Muscle of arm (tissue), 12 donors: ENCODE results near the gene PALD1. TPM values are rescaled to one million over a fixed set of nuclear protein-coding genes. Genes with fewer than 3 reads are reported as not detected.
"Not testable (repeated sequence)": the region's sequence is repeated elsewhere in the genome, so short reads cannot be mapped to it uniquely, and the experiment has no call there.

ENCODE experiments used
- DNase-seq: peaks from one replicate; pipeline ENCODE4 v3.0.0-alpha.2; 2013
- polyA plus RNA-seq, 12 donors: library from polyadenylated mRNA; unstranded; fragments of 120-200 nt; gene quantifications; one replicate each; pipeline ENCODE4 v1.2.1, GENCODE V29; 2013; ENCODE audit not compliant: insufficient read length in 12 of 12

The PALD1 gene
- polyA plus RNA-seq, 12 donors: 10.7 to 17.9 (median 13.8) TPM; not detected in 1

DNA sequence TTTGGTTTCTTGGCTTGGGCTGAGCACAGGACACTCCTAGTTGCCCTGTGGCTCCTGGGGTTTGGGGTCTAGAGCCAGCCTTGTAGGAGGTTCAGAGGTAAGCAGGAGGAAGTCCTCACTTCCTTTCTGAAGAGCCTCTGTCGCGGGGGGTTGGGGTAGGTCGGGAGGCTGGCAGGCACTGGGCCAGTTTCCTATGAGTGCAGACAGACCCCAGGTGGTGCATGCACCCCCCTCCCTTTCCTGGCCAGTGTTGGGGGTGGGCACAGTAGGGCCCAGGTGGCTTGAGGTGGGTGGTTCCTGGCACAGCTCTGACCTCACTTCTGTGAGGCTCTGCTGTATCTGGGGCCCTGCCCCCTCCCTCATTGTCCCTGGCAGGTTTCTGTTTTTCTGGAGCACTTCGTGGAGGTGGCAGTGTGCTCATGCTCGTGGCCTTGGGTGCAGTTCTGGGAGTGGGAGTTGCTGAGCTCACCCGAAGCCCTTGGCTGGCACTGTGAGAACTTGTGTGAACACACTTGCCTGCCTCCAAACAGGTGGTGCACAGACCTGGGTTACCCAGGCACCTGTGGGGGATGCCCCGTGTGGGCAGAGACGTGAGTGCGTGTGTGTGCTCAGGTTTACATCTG is 1.8 kb downstream of the PALD1 start:
- no peak for DNase-seq

GRCh38 chr10:70481105-70481504 is 2.5 kb downstream of the PALD1 start:
- DNase-seq: no peak

GRCh38 chr10:70481831-70482530 is 3.4 kb downstream of the PALD1 start:
- no peak for DNase-seq

DNA sequence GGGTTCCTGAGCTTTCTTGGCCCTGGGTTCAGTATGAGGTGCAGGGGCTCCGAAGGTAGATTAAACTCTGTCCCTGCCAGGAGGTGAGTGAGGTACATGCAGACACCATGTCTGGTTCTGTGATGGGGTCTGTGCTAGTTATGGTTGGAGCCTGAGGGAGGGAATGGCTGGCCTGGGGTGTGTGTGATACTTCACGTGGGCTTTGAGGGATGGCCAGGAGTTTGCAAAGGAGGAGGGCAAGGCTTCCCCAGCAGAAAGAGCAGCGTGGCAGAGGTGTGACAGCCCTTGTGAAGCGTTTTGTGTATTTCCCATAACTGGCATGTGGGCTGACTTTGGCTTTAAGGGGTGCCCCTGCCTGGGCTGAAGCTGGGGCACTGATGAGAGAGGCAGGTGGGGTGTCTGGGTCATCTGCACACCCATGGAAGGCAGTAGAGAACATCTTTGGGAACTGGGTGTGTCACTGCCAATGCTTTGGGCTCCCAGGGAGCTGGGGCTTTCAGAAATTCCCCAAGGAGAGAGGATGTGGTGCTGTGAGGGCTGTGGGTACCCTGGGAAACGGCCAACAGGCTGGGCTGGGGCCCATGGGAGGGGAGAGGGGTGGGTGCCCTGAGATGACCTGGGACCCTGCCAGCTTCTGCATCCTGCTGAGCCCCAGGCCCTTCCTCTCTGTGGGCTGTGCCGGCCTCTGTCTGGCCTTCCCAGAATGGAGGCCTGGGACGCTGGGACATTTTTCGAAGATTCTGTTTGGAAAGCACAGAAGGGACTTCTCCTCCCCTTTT is 4.6 kb downstream of the PALD1 start:
- DNase-seq: no peak

DNA sequence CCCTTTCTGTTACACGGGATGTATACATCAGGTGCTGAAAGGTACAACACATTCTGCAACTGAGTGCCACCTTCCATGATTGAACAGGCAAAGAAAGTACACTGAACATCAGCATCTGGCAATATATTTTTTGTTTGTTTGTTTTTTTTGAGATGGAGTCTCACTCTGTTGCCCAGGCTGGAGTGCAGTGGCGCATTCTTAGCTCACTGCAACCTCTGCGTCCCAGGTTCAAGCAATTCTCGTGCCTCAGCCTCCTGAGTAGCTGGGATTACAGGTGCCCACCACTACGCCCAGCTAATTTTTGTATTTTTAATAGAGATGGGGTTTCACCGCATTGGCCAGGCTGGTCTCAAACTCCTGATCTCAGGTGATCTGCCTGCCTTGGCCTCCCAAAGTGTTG is 5.3 kb downstream of the PALD1 start:
- DNase-seq: not testable (repeated sequence)

- DNase-seq: no peak
These were observed 9.3 kb downstream of the PALD1 start for GRCh38 chr10:70487824-70488223.

- no peak for DNase-seq
These were observed 11.6 kb downstream of the PALD1 start for GRCh38 chr10:70490142-70490541.

GRCh38 chr10:70491614-70492013 is 13.0 kb downstream of the PALD1 start:
- no peak for DNase-seq

- no peak for DNase-seq
These were observed 14.5 kb downstream of the PALD1 start for GRCh38 chr10:70492786-70493659.

- no peak for DNase-seq
These were observed 15.2 kb downstream of the PALD1 start for GRCh38 chr10:70493660-70494234.

DNA sequence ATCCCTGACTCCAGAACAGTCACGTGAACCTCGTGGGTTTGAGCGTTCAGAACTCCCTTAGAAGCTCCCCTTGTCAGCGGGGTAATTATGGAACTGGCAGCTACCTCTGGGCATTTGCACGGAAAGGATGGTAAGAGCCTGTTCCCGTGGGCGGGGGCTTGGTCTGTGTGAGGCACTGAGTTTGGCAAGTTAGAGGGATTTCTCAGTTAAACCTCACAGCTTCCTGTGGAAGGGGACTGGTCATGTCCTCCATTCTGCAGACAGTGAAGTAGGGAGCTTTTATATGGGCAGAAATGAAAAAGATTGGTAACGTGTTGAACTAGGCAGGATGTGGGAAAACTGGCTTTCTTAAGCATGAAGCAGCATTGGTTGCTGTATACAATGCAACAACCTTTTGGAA is 16.0 kb downstream of the PALD1 start:
- no peak for DNase-seq

DNA sequence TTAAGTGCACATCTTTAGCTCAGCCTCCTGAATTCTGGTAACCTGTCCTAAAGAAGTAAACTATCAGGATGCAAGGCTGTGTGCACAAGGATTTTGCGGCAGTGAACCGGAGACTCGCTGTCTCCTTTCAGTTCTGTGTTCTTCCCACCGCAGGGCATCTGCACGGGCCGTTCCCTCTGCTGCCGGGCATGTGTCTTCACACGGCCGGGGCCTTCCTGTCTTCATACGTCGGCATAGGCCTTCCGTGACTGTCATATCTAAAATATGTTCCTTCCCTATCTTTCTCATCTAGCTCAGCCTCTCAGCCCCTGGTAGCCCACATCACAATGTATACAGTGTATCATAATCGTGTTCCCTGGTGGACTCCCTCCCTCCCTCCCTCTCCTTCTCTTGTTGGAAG is 16.4 kb downstream of the PALD1 start:
- DNase-seq: no peak

- DNase-seq: no peak
These were observed 17.2 kb downstream of the PALD1 start for GRCh38 chr10:70495691-70496261.

DNA sequence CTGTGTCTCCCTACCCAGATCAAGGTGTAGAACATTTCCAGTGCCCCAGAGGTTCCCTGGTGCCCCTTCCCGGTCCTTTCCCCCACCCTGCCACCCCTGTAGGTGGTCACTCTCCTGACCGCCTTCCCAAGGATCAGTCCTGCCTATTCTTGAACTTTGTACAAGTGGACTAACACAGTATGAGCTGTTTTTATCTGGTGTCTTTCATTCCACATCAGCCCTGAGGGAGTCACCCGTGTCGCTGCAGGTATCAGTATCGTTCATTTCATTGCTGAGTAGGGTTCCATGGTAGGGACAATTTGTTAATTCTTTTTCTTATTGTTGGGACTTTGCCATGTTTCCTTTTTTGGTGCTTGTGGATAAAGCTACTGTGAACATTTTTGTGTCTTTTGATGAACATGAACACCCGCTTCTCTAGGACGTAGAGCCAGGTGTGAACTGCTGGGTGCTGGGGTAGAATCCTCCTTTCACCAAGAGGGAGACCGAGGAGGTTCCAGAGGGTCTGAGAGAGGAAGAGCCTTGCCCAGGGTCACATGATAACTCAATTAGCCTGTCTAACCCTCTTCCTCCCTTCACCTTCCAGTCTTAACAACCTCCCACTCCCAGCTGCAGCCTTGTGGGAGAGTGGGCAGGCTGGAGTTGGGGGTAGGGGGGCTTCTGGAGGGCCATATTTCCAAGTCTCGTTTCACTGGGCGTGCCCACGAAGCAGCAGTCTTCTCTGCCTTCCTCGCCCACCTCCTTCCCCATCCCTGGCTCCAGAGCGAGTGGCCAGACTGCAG is 18.0 kb downstream of the PALD1 start:
- DNase-seq: no peak

DNA sequence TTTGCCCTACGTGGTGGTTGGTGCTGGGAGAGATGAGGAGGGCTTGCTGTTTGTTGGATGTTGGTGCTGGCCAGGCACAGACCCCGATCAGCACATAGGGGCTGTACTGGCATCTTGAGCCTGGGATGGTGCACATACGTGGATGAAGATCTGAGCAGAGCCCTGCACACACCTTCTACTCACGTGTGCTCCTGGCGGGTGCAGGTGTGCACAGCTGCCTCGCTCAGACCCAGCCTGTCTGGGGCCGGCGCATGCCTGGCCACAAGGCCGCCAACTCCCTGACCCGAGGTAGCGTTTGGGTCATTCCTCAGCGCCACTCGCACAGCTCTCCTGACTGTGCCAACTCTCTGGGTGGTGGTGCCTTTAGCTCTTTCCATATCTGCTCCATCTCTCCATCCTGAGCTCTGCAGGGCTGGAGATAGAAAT is 18.6 kb downstream of the PALD1 start:
- DNase-seq: no peak

DNA sequence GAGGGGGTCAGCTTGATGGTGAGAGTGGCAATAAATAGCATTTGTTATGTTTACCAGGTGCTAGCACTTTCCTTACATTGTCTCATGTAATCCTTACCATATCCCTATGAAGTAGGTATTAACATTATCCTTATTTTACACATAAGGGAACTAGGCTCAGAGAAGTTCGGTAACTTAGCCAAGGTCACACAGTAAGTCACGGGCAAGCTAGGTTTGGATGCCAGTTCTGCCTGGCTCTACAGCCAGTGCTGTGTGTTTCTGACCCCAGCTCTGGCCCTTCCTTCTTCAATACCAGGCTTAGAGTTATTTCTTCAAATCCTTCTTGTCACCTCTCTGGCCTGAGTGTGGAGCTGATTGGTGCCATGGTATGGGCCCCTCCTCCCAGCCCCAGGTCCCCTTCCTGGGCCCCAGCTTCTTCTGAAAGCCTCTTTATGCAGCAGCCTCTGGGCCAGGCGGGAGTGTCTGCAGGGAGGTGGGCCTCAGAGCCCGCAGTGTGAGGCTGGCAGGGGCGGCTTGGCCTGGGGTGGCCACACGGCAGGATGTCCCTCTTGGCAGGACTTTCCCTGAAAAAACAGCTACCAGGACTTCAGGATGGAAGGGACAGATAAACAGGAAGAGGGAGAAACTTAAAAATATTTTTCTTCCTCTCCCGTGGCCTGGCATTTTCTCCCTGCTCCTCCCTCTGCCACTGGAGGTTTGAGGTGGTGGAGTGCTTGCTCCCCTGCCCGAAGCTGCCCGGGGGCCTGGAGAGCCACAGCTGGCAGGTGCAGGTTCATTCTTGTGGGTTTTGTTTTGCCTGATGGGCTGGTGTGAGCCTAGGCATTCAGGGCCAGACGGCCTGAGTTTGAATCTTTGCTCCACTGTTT is 20.6 kb downstream of the PALD1 start:
- no peak for DNase-seq

GRCh38 chr10:70499836-70500167 is 21.2 kb downstream of the PALD1 start:
- no peak for DNase-seq

- DNase-seq: no peak
These were observed 21.8 kb downstream of the PALD1 start for GRCh38 chr10:70500368-70500767.

DNA sequence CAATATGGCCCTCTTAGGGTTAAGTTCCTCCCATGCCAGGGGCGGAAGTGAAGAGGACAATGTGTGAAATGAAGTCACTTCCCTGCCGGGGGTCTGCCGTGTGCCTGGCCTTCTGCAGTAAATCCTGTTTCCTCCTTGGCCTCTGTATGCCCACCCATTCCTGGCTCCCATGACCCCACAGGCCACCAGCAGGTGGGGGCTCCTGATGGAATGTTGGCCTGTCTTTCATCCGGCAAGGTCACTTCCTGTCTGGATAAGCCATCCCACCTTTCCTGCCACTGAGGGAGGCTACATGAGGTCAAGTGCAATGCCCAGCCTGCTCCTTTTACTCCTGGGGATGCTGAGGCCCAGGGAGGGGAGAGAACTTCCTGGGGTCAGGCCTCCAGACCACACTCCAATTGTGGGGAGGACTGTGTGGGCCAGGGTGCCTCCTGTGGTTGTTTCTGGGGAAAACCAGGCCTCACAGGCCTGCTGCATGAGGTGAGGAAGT is 22.3 kb downstream of the PALD1 start:
- no peak for DNase-seq
